ENCODE results near the gene SMPDL3B.

The SMPDL3B gene

GRCh38 chr1:27961646-27962221, 26.9 kb downstream of the SMPDL3B start:
- peak overlapping the region; percentile 97 for H3K4me2 ChIP-seq (ENCODE audit: low read depth, low read length, poor library complexity, severe bottlenecking)
- H3K4me3 ChIP-seq (ENCODE audit: low read length, poor library complexity, severe bottlenecking), result peak overlapping the region; percentile 88
- H3K9me3 ChIP-seq (ENCODE audit: insufficient read depth, low read depth, low read length), result no peaks in the 10 kb centered on the region
- peak overlapping the region; percentile 63 for H3K9ac ChIP-seq (ENCODE audit: low read depth, low read length, poor library complexity, severe bottlenecking)
- no peaks in the 10 kb centered on the region for H3K9me2 ChIP-seq (replicated peaks; ENCODE audit: low read depth, low read length)
- TF ChIP-seq EZH2phosphoT487 (IDR thresholded peaks at IDR 0.05; ENCODE audit: borderline replicate concordance) (no peak), CTCF (conservative IDR thresholded peaks at IDR 0.05; ENCODE audit: low read length) (no peak)
- H3K36me3 ChIP-seq (ENCODE audit: insufficient read depth, low read length), result peaks cover 7% of the 10 kb centered on the region; the same call in 1 of the 2 replicates
- H3K27me3 ChIP-seq (ENCODE audit: insufficient read depth, low read length, poor library complexity, severe bottlenecking), result no peaks in the 10 kb centered on the region
- H3K4me1 ChIP-seq (ENCODE audit: insufficient read depth, low read length, poor library complexity, severe bottlenecking), result peaks cover 20% of the 10 kb centered on the region
- no peak overlapping the region for H2AFZ ChIP-seq (ENCODE audit: low read length)
- peaks cover 7% of the 10 kb centered on the region; the same call in 1 of the 2 replicates for H3K79me2 ChIP-seq (ENCODE audit: insufficient read depth, low read length)
- H3F3A ChIP-seq (ENCODE audit: low read depth), result no peaks in the 10 kb centered on the region
- no peaks in the 10 kb centered on the region for H4K20me1 ChIP-seq (ENCODE audit: insufficient read depth, low read length, poor library complexity, severe bottlenecking)

- H3K4me2 ChIP-seq (ENCODE audit: low read depth, low read length, poor library complexity, severe bottlenecking), result no peak overlapping the region
- TF ChIP-seq CTCF (conservative IDR thresholded peaks at IDR 0.05; ENCODE audit: low read length), result no peak
- no peak for TF ChIP-seq EZH2phosphoT487 (IDR thresholded peaks at IDR 0.05; ENCODE audit: borderline replicate concordance)
- H3K9ac ChIP-seq (ENCODE audit: low read depth, low read length, poor library complexity, severe bottlenecking), result no peak overlapping the region
- H3K27me3 ChIP-seq (ENCODE audit: insufficient read depth, low read length, poor library complexity, severe bottlenecking), result no peaks in the 10 kb centered on the region
- H3K79me2 ChIP-seq (ENCODE audit: insufficient read depth, low read length), result peaks cover 7% of the 10 kb centered on the region; the same call in 1 of the 2 replicates
- no peaks in the 10 kb centered on the region for H3K9me2 ChIP-seq (replicated peaks; ENCODE audit: low read depth, low read length)
- H3F3A ChIP-seq (ENCODE audit: low read depth), result no peaks in the 10 kb centered on the region
- no peaks in the 10 kb centered on the region for H4K20me1 ChIP-seq (ENCODE audit: insufficient read depth, low read length, poor library complexity, severe bottlenecking)
- no peaks in the 10 kb centered on the region for H3K9me3 ChIP-seq (ENCODE audit: insufficient read depth, low read depth, low read length)
- peaks cover 22% of the 10 kb centered on the region; the same call in 1 of the 2 replicates for H3K36me3 ChIP-seq (ENCODE audit: insufficient read depth, low read length)
- peaks cover 20% of the 10 kb centered on the region for H3K4me1 ChIP-seq (ENCODE audit: insufficient read depth, low read length, poor library complexity, severe bottlenecking)
- no peak overlapping the region for H2AFZ ChIP-seq (ENCODE audit: low read length)
- H3K4me3 ChIP-seq (ENCODE audit: low read length, poor library complexity, severe bottlenecking), result no peak overlapping the region
These were observed 28.6 kb downstream of the SMPDL3B start for GRCh38 chr1:27963393-27963792.

- no peak overlapping the region for H2AFZ ChIP-seq (ENCODE audit: low read length)
- H3K27me3 ChIP-seq (ENCODE audit: insufficient read depth, low read length, poor library complexity, severe bottlenecking), result no peaks in the 10 kb centered on the region
- H3K79me2 ChIP-seq (ENCODE audit: insufficient read depth, low read length), result no peaks in the 10 kb centered on the region
- H3K4me1 ChIP-seq (ENCODE audit: insufficient read depth, low read length, poor library complexity, severe bottlenecking), result peaks cover 3% of the 10 kb centered on the region
- H3K4me3 ChIP-seq (ENCODE audit: low read length, poor library complexity, severe bottlenecking), result no peak overlapping the region
- H3F3A ChIP-seq (ENCODE audit: low read depth), result no peaks in the 10 kb centered on the region
- H3K9ac ChIP-seq (ENCODE audit: low read depth, low read length, poor library complexity, severe bottlenecking), result no peak overlapping the region
- no peaks in the 10 kb centered on the region for H3K9me2 ChIP-seq (replicated peaks; ENCODE audit: low read depth, low read length)
- H3K4me2 ChIP-seq (ENCODE audit: low read depth, low read length, poor library complexity, severe bottlenecking), result no peak overlapping the region
- H3K9me3 ChIP-seq (ENCODE audit: insufficient read depth, low read depth, low read length), result no peaks in the 10 kb centered on the region
- no peak for TF ChIP-seq EZH2phosphoT487 (IDR thresholded peaks at IDR 0.05; ENCODE audit: borderline replicate concordance)
- TF ChIP-seq CTCF (conservative IDR thresholded peaks at IDR 0.05; ENCODE audit: low read length), result no peak
- no peaks in the 10 kb centered on the region for H4K20me1 ChIP-seq (ENCODE audit: insufficient read depth, low read length, poor library complexity, severe bottlenecking)
- H3K36me3 ChIP-seq (ENCODE audit: insufficient read depth, low read length), result peaks cover 31% of the 10 kb centered on the region; the same call in 1 of the 2 replicates
These were observed 31.8 kb downstream of the SMPDL3B start for GRCh38 chr1:27966402-27967105.

Measured in Loucy (cell line).